ENCODE measurements around the gene ZNF629. TPM values are rescaled to one million over a fixed set of nuclear protein-coding genes. Genes with fewer than 3 reads are reported as not detected.

The ZNF629 gene
- total RNA-seq, 5 donors from 2014 or later (not counting 1 experiment from before 2014, with no cell fraction given): 2.4 to 7.6 (median 4.4) TPM

DNA sequence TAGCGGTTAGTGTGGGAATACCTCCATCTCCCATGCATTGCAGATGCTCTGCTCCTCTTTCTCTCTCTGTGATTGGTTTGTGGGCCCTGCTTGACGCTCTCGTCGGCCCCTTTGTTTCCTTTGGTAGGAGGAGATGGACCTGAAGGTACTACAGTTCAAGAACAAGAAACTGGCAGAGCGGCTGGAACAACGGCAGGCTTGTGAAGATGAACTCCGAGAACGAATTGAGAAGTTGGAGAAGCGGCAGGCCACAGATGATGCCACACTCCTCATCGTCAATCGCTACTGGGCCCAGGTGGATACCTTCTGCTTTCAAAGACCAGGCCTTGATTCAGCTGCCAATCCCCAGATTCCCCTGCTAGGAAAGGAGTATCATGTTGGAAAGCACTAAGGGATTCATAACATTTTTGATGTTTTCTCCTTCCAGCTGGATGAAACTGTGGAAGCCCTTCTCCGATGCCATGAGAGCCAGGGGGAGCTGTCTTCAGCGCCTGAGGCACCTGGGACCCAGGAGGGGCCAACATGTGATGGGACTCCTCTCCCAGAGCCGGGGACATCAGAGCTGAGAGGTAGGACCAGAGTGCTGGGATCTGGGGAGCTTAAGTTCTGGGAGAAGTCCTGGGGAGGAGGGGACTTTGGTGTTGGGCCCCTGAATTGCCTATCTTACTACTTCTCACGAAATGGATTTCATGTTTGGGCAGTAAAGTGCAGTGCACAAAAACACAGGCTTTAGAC is 23.8 kb downstream of the ZNF629 start:
- peaks cover 6 to 50% of the 10 kb centered on the region in 2 donors for H3K36me3 ChIP-seq (ENCODE audit: control insufficient read depth in 2 of 2, extremely low read depth in 1 of 2, insufficient read depth in 1 of 2, low read length in 1 of 2)
- Mint-ChIP-seq H3K4me3 (peak overlapping the region; percentile 93 to 96 (median 96)), H3K9me3 (no peaks in the 10 kb centered on the region), H3K27ac (peak overlapping the region; percentile 89 to 90), H3K27me3 (no peaks in the 10 kb centered on the region), H3K36me3 (peaks cover 25% of the 10 kb centered on the region), H3K4me1 (peaks cover 28 to 43% (median 37%) of the 10 kb centered on the region in 3 donors)
- peak overlapping the region; percentile 70 for H3K27ac ChIP-seq (ENCODE audit: low read length)
- ChIA-PET POLR2A (interaction anchor here in 1 of 2 donors (0.5 to 0.6 kb wide), 3 partner anchors 26 to 305 kb away, joined by 3 to 6 read pairs (median 6); no protein-coding TSS in a partner anchor), CTCF (no interaction called here)
- WGBS (ENCODE audit: insufficient coverage): 91% methylated on average over 10 of the region's 15 CpGs
- H3K27me3 ChIP-seq (replicated peaks in 1 of 2; ENCODE audit: control insufficient read depth in 2 of 2, extremely low read depth in 1 of 2, insufficient read depth in 2 of 2, low read length in 1 of 2): no peaks in the 10 kb centered on the region
- H3K4me1 ChIP-seq (ENCODE audit: control insufficient read depth in 1 of 2, extremely low read depth in 1 of 2, insufficient read depth in 2 of 2, low read length in 2 of 2): peaks cover 10 to 58% of the 10 kb centered on the region in 2 experiments
- ATAC-seq (replicated peaks in 1 of 4) (no peak), DNase-seq (no peak)
- H3K9me3 ChIP-seq: no peaks in the 10 kb centered on the region
- H3K4me3 ChIP-seq (ENCODE audit: control insufficient read depth in 1 of 2, extremely low read depth in 1 of 2, low read length in 1 of 2): peak overlapping the region; percentile 84 to 85

DNA sequence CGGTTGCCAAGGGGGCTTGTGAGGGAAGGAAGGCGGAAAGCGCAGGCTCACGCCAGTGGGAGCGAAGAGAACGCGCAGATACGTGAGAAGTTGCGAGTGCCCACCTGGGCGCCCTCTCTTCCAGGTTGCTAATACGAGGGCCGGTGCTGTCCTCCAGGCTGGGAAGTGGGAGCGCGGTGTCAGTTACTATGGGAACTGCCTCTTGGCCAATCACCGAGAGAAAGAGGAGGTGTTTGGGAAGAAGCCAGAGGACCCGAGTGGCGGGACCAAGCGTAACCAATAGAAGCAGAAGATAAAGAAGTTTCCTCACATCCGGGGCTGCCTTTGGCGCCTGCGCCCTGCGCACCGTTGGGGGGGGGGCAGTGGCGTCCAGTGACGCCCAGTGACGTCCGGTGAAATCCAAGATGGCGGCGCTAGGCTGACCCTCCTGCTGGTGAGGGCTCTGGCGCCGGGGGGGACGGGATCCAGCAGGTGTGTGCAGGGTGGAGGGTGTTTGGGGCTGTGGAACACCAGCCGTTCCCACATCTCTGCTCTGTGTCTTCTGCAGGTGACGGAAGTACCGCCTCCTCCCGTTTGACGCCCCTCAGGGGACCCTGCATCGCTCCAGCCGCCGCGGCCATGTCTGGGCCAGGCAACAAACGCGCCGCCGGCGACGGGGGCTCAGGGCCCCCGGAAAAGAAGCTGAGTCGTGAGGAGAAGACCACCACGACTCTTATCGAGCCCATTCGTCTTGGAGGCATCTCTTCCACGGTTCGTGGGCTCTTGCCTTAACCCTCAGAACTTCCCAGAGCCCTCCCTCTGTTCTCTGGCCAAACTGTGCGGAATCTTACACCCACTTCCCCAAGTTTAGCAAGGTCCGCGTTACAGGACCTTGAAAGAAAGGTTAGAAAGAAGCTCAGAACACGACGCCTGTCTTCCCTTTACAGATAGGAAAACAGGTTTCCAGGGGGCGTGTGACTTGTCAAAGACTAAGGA is 24.8 kb downstream of the ZNF629 start, which contains the start of the genes CFAP119 and RNF40:
TSS of gene CFAP119 (minus strand) at position 135 of the 975 bp plus-strand sequence. CDS start 314 bp downstream, outside the sequence.
TSS of gene RNF40 (plus strand) at position 395 of the 975 bp plus-strand sequence. CDS start at position 619, 224 bp downstream.
- H3K27ac Mint-ChIP-seq: peak within 1 kb of the TSS; percentile 89 to 90
- H3K4me3 ChIP-seq (ENCODE audit: control insufficient read depth in 1 of 2, extremely low read depth in 1 of 2, low read length in 1 of 2): peak within 1 kb of the TSS; percentile 84 to 85
- peaks cover 28 to 39% (median 37%) of the 10 kb centered on the region in 3 donors for H3K4me1 Mint-ChIP-seq
- DNase-seq (peak; percentile 76 to 94 (median 84)), ATAC-seq (replicated peaks in 1 of 4) (peak; percentile 92 to 94 (median 94))
- POLR2A ChIA-PET: interaction anchor here (0.5 to 0.8 kb wide), 4 partner anchors 27 to 306 kb away, joined by 3 to 6 read pairs (median 6); no protein-coding TSS in a partner anchor
- CTCF ChIA-PET: no interaction called here
- H3K4me3 Mint-ChIP-seq: peak within 1 kb of the TSS; percentile 93 to 96 (median 96)
- H3K9me3 ChIP-seq: no peaks in the 10 kb centered on the region
- H3K36me3 Mint-ChIP-seq: peaks cover 24% of the 10 kb centered on the region
- peaks cover 6 to 41% of the 10 kb centered on the region in 2 donors for H3K36me3 ChIP-seq (ENCODE audit: control insufficient read depth in 2 of 2, extremely low read depth in 1 of 2, insufficient read depth in 1 of 2, low read length in 1 of 2)
- no peaks in the 10 kb centered on the region for H3K9me3 Mint-ChIP-seq
- no peaks in the 10 kb centered on the region for H3K27me3 Mint-ChIP-seq
- peak within 1 kb of the TSS; percentile 70 for H3K27ac ChIP-seq (ENCODE audit: low read length)
- H3K27me3 ChIP-seq (replicated peaks in 1 of 2; ENCODE audit: control insufficient read depth in 2 of 2, extremely low read depth in 1 of 2, insufficient read depth in 2 of 2, low read length in 1 of 2): no peaks in the 10 kb centered on the region
- peaks cover 10 to 49% of the 10 kb centered on the region in 2 experiments for H3K4me1 ChIP-seq (ENCODE audit: control insufficient read depth in 1 of 2, extremely low read depth in 1 of 2, insufficient read depth in 2 of 2, low read length in 2 of 2)
- WGBS (ENCODE audit: insufficient coverage): under 1% methylated on average over 47 of the region's 60 CpGs

DNA sequence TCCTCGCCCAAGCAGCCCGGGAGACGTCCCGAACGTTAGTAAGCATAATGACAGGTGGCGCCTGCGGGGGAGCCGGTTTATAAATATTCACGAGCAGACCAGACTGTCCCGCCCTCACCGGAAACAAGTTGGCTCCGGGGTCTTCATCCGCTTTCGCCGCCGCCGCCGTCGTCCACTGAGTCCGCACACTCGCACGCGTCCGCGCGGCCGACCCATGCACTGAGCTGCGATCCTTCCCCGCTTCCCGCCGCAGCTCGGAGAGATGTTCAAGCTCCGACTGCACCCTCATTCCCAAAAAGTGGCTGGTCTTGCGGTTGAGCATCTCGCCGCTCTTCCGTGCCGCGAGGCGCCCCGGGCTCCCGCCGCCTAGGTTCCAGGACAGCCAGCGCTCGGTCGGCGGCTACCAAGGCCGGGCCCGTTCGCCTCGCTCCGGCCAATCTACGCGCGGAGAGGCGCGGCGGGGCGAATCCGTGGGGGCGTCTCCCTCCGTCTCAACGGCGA is 25.5 kb downstream of the ZNF629 start:
- 1% methylated on average over 55 of the region's 64 CpGs for WGBS (ENCODE audit: insufficient coverage)
- Mint-ChIP-seq H3K36me3 (peaks cover 20% of the 10 kb centered on the region), H3K4me3 (peak overlapping the region; percentile 93 to 96 (median 96)), H3K27ac (peak overlapping the region; percentile 89 to 90), H3K4me1 (peaks cover 28 to 37% (median 35%) of the 10 kb centered on the region in 3 donors), H3K9me3 (no peaks in the 10 kb centered on the region), H3K27me3 (no peaks in the 10 kb centered on the region)
- Histone ChIP-seq H3K27me3 (replicated peaks in 1 of 2; ENCODE audit: control insufficient read depth in 2 of 2, extremely low read depth in 1 of 2, insufficient read depth in 2 of 2, low read length in 1 of 2) (no peaks in the 10 kb centered on the region), H3K9me3 (no peaks in the 10 kb centered on the region), H3K27ac (ENCODE audit: low read length) (peak overlapping the region; percentile 70), H3K4me1 (ENCODE audit: control insufficient read depth in 1 of 2, extremely low read depth in 1 of 2, insufficient read depth in 2 of 2, low read length in 2 of 2) (peaks cover 10 to 42% of the 10 kb centered on the region in 2 experiments), H3K36me3 (ENCODE audit: control insufficient read depth in 2 of 2, extremely low read depth in 1 of 2, insufficient read depth in 1 of 2, low read length in 1 of 2) (peaks cover 9 to 41% of the 10 kb centered on the region in 2 donors), H3K4me3 (ENCODE audit: control insufficient read depth in 1 of 2, extremely low read depth in 1 of 2, low read length in 1 of 2) (peak overlapping the region; percentile 84 to 85)
- ATAC-seq (replicated peaks in 1 of 4): peak; percentile 25 to 41 (median 32)
- ChIA-PET CTCF (no interaction called here), POLR2A (interaction anchor here in 1 of 2 donors (0.8 kb wide), 1 partner anchor 36 kb away, joined by 5 read pairs; no protein-coding TSS in a partner anchor)
- peak in 11 of 35 experiments; percentile 13 to 51 (median 21) for DNase-seq

DNA sequence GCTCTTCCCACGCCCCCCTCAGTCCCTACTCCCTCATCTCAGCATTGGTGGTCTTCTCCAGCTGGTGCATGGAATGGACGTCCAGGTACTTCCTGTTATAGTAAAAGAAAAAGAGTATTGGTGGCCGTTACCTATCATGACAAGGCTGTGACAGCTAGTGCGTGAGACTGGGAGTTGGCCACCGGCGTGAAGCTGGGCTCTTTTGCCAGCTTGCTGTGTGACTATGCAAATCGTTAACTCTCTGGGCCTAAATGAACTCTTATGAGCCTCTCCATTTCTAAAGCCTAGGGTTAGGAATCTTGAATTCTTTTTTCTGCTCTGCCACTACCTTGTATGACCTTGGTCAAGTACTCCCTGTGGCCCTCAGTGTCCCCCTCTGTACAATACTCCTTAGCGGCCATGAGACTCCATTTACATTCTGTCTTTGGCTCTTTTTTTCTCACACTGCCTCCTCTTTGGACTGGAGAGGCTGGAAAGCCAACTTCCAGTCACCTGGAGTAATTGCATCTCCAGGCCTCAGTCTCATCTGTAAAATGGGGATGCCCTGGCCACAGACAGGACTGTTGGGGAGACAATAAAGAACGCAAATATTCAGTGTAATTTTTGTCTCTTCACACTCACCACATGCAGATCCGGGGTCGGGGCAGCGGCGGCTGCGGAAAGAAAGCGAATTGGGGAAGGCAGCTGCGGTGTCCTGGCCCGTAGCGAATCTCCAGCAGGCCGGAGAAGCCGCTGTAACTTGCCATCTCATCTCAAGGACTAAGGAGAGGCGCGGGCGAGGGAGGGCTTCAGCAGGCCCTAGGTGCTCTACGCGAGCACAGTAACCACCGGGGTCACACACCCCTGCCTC is 26.2 kb downstream of the ZNF629 start:
- whole genome bisulfite sequencing (ENCODE audit: insufficient coverage): 28% methylated on average over 24 of the region's 26 CpGs
- H3K4me1 ChIP-seq (ENCODE audit: control insufficient read depth in 1 of 2, extremely low read depth in 1 of 2, insufficient read depth in 2 of 2, low read length in 2 of 2): peaks cover 10 to 37% of the 10 kb centered on the region in 2 experiments
- peaks cover 23% of the 10 kb centered on the region for H3K36me3 Mint-ChIP-seq
- CTCF ChIA-PET: no interaction called here
- H3K27me3 Mint-ChIP-seq: no peaks in the 10 kb centered on the region
- no peak for ATAC-seq (replicated peaks in 1 of 4)
- no peak for DNase-seq
- H3K4me3 ChIP-seq (ENCODE audit: control insufficient read depth in 1 of 2, extremely low read depth in 1 of 2, low read length in 1 of 2): peak overlapping the region; percentile 84 to 85
- H3K27ac ChIP-seq (ENCODE audit: low read length): no peak overlapping the region
- no peaks in the 10 kb centered on the region for H3K9me3 Mint-ChIP-seq
- H3K27ac Mint-ChIP-seq: peak overlapping the region; percentile 32 to 89
- H3K4me3 Mint-ChIP-seq: peak overlapping the region; percentile 93 to 96 (median 96)
- POLR2A ChIA-PET: interaction anchor here in 1 of 2 donors (0.8 kb wide), 1 partner anchor 36 kb away, joined by 5 read pairs; no protein-coding TSS in a partner anchor
- H3K36me3 ChIP-seq (ENCODE audit: control insufficient read depth in 2 of 2, extremely low read depth in 1 of 2, insufficient read depth in 1 of 2, low read length in 1 of 2): peaks cover 11 to 41% of the 10 kb centered on the region in 2 donors
- H3K9me3 ChIP-seq: no peaks in the 10 kb centered on the region
- peaks cover 28 to 37% (median 35%) of the 10 kb centered on the region in 3 donors for H3K4me1 Mint-ChIP-seq
- H3K27me3 ChIP-seq (replicated peaks in 1 of 2; ENCODE audit: control insufficient read depth in 2 of 2, extremely low read depth in 1 of 2, insufficient read depth in 2 of 2, low read length in 1 of 2): no peaks in the 10 kb centered on the region

DNA sequence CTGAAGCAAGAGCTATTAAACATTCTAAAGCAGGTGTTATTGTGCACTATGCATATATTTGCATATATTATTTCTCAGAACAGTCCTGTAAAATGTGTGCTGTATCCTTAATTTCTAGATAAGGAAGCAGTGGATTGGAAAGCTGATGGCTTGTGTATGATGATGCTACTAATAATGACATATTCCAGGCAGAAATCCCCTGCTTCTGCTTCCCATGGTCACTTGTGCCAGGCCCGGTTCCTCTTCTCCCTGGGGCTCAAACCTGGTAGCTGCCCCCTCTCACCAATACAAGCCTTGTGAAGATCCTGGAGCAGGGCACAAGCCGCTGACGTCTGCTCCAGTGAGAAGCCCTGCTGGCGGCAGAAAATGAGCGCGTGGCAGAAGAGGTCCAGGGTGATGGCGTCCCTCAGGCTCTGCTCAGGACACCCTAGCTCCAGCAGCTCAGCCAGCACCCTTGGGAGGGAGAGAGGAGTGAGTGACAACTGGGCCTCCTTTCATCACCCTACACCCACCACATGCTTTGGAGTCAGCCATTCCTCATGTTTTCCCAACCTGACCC is 26.9 kb downstream of the ZNF629 start:
- Mint-ChIP-seq H3K9me3 (no peaks in the 10 kb centered on the region), H3K36me3 (peaks cover 20% of the 10 kb centered on the region), H3K4me1 (peaks cover 28 to 37% (median 33%) of the 10 kb centered on the region in 3 donors), H3K27me3 (no peaks in the 10 kb centered on the region), H3K4me3 (peak overlapping the region; percentile 93 to 96 (median 96)), H3K27ac (no peak overlapping the region)
- H3K9me3 ChIP-seq: no peaks in the 10 kb centered on the region
- 100% methylated on average over 1 of the region's 7 CpGs for WGBS (ENCODE audit: insufficient coverage)
- H3K4me3 ChIP-seq (ENCODE audit: control insufficient read depth in 1 of 2, extremely low read depth in 1 of 2, low read length in 1 of 2): no peak overlapping the region
- H3K4me1 ChIP-seq (ENCODE audit: control insufficient read depth in 1 of 2, extremely low read depth in 1 of 2, insufficient read depth in 2 of 2, low read length in 2 of 2): peaks cover 10 to 37% of the 10 kb centered on the region in 2 experiments
- CTCF ChIA-PET: interaction anchor here in 1 of 2 donors (1.0 kb wide), 1 partner anchor 12 kb away, joined by 5 read pairs; the partner anchor contains the start of gene PHKG2
- DNase-seq (no peak), ATAC-seq (replicated peaks in 1 of 4) (no peak)
- no peaks in the 10 kb centered on the region for H3K27me3 ChIP-seq (replicated peaks in 1 of 2; ENCODE audit: control insufficient read depth in 2 of 2, extremely low read depth in 1 of 2, insufficient read depth in 2 of 2, low read length in 1 of 2)
- H3K27ac ChIP-seq (ENCODE audit: low read length): no peak overlapping the region
- POLR2A ChIA-PET: interaction anchor here in 1 of 2 donors (0.5 kb wide), 1 partner anchor 158 kb away, joined by 3 read pairs; no protein-coding TSS in a partner anchor
- H3K36me3 ChIP-seq (ENCODE audit: control insufficient read depth in 2 of 2, extremely low read depth in 1 of 2, insufficient read depth in 1 of 2, low read length in 1 of 2): peaks cover 12 to 36% of the 10 kb centered on the region in 2 donors

All from T-cell (primary cell).